PC-3 (cell line): ENCODE data around the gene ZBTB26.

Source experiments
- EZH2phosphoT487 ChIP-seq: fragments of 300-600 bp; sonication (generic); IDR thresholded peaks from 2 replicates; pipeline ENCODE4 v1.6.1; 2018; ENCODE audit warnings: mild to moderate bottlenecking, antibody characterized with exemption, low read length, borderline replicate concordance
- TF ChIP-seq, protein P1 (sequence below): fragments of 300-600 bp; sonication (generic); conservative IDR thresholded peaks from 2 replicates; pipeline ENCODE4 v1.5.1; 2017; ENCODE audit warnings: antibody characterized with exemption, low read depth, mild to moderate bottlenecking, low read length

DNA sequence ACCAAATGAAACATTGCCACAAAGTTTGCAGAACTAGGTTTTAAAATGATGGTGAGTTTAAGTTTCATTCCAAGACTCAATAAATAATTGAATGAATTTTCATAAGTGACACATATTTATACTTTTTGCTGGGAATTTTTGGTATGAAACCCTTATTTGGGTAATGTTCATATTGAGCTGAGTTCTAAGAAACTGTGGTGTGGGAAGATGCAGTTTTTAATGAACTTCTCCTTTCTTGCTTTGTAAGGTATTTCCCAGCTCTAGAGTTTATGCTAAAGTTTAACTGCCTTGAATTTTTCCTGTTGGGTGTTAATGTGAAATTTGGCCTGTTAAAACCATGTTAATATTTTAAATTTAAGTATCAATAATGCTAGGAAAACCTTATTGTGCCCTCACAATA, 24.6 kb upstream of the ZBTB26 start:
- TF ChIP-seq, protein P1, sequence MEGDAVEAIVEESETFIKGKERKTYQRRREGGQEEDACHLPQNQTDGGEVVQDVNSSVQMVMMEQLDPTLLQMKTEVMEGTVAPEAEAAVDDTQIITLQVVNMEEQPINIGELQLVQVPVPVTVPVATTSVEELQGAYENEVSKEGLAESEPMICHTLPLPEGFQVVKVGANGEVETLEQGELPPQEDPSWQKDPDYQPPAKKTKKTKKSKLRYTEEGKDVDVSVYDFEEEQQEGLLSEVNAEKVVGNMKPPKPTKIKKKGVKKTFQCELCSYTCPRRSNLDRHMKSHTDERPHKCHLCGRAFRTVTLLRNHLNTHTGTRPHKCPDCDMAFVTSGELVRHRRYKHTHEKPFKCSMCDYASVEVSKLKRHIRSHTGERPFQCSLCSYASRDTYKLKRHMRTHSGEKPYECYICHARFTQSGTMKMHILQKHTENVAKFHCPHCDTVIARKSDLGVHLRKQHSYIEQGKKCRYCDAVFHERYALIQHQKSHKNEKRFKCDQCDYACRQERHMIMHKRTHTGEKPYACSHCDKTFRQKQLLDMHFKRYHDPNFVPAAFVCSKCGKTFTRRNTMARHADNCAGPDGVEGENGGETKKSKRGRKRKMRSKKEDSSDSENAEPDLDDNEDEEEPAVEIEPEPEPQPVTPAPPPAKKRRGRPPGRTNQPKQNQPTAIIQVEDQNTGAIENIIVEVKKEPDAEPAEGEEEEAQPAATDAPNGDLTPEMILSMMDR = no peak
- TF ChIP-seq EZH2phosphoT487 = no peak
